SK-N-SH treated with all-trans-retinoic acid at 6 μM for 48 hours (cell line): Measurements from ENCODE around the gene ASTN2.

Source experiments
- ATAC-seq: fragments of 200-7000 bp; cut with Tn5 transposase; 3 replicates; pipeline ENCODE4 v1.9.1; 2020; ENCODE audit warnings: mild to moderate bottlenecking, moderate library complexity
- ARNTL ChIP-seq: fragments of 450-650 bp; formaldehyde crosslinking; IDR thresholded peaks from 2 replicates; pipeline ENCODE4 v1.5.0; 2020; ENCODE audit warnings: low read depth, mild to moderate bottlenecking, moderate library complexity, borderline replicate concordance
- BACH2 ChIP-seq: fragments of 250-450 bp; sonication (Bioruptor Pico); IDR thresholded peaks from 2 replicates; pipeline ENCODE4 v1.9.0; 2021; ENCODE audit warnings: mild to moderate bottlenecking, borderline replicate concordance
- CSRNP3 ChIP-seq: fragments of 250-450 bp; sonication (Bioruptor Pico); IDR thresholded peaks from 2 replicates; pipeline ENCODE4 v1.5.1; 2021; ENCODE audit warnings: mild to moderate bottlenecking, moderate library complexity
- ESRRG ChIP-seq: fragments of 250-450 bp; sonication (Bioruptor Pico); IDR thresholded peaks from 2 replicates; pipeline ENCODE4 v1.6.1; 2021; ENCODE audit warnings: mild to moderate bottlenecking
- GLIS3 ChIP-seq: fragments of 250-450 bp; sonication (Bioruptor Pico); IDR thresholded peaks from 2 replicates; pipeline ENCODE4 v1.5.0; 2020; ENCODE audit warnings: mild to moderate bottlenecking, moderate library complexity
- ISL1 ChIP-seq: fragments of 250-450 bp; sonication (Bioruptor Pico); IDR thresholded peaks from 2 replicates; pipeline ENCODE4 v2.1.2; 2022; ENCODE audit warnings: mild to moderate bottlenecking, moderate library complexity
- OSR1 ChIP-seq: fragments of 250-450 bp; sonication (Bioruptor Pico); IDR thresholded peaks from 2 replicates; pipeline ENCODE4 v1.8.0; 2022; ENCODE audit warnings: moderate library complexity, mild to moderate bottlenecking, inconsistent platforms
- POU6F1 ChIP-seq: fragments of 250-450 bp; sonication (Bioruptor Pico); IDR thresholded peaks from 2 replicates; pipeline ENCODE4 v1.8.0; 2021; ENCODE audit warnings: low read depth, mild to moderate bottlenecking, moderate library complexity, borderline replicate concordance
- PPARA ChIP-seq: fragments of 250-450 bp; sonication (Bioruptor Pico); IDR thresholded peaks from 2 replicates; pipeline ENCODE4 v1.5.0; 2020; ENCODE audit warnings: mild to moderate bottlenecking, borderline replicate concordance
- RARB ChIP-seq: fragments of 250-450 bp; sonication (Bioruptor Pico); IDR thresholded peaks from 2 replicates; pipeline ENCODE4 v1.8.0; 2021; ENCODE audit warnings: mild to moderate bottlenecking, moderate library complexity
- SNAI2 ChIP-seq: fragments of 250-450 bp; sonication (Bioruptor Pico); IDR thresholded peaks from 2 replicates; pipeline ENCODE4 v1.5.0; 2020; ENCODE audit warnings: mild to moderate bottlenecking, moderate library complexity
- TCF4 ChIP-seq: fragments of 250-450 bp; sonication (Bioruptor Pico); IDR thresholded peaks from 2 replicates; pipeline ENCODE4 v1.8.0; 2021; ENCODE audit warnings: mild to moderate bottlenecking, moderate library complexity, borderline replicate concordance
- TOX ChIP-seq: fragments of 250-450 bp; sonication (Bioruptor Pico); IDR thresholded peaks from 2 replicates; pipeline ENCODE4 v1.8.0; 2021; ENCODE audit warnings: mild to moderate bottlenecking, moderate library complexity, borderline replicate concordance
- ZC3H10 ChIP-seq: fragments of 250-450 bp; sonication (Bioruptor Pico); IDR thresholded peaks from 2 replicates; pipeline ENCODE4 v1.5.1; 2021; ENCODE audit warnings: mild to moderate bottlenecking, moderate library complexity
- ZFP3 ChIP-seq: fragments of 250-450 bp; sonication (Bioruptor Pico); IDR thresholded peaks from 2 replicates; pipeline ENCODE4 v1.5.0; 2020; ENCODE audit warnings: mild to moderate bottlenecking, moderate library complexity
- ZNF565 ChIP-seq: fragments of 450-650 bp; formaldehyde crosslinking; conservative IDR thresholded peaks from 2 replicates; pipeline ENCODE4 v1.5.0; 2020; ENCODE audit warnings: low read depth, mild to moderate bottlenecking, moderate library complexity
- ZNF70 ChIP-seq: fragments of 450-650 bp; formaldehyde crosslinking; IDR thresholded peaks from 2 replicates; pipeline ENCODE4 v1.5.0; 2020; ENCODE audit warnings: mild to moderate bottlenecking, moderate library complexity
- ZNF8 ChIP-seq: fragments of 450-650 bp; formaldehyde crosslinking; IDR thresholded peaks from 2 replicates; pipeline ENCODE4 v1.5.0; 2020; ENCODE audit warnings: mild to moderate bottlenecking, moderate library complexity
- TF ChIP-seq, protein P1 (sequence below): fragments of 250-450 bp; sonication (Bioruptor Pico); IDR thresholded peaks from 2 replicates; pipeline ENCODE4 v1.8.0; 2020; ENCODE audit warnings: mild to moderate bottlenecking, moderate library complexity, borderline replicate concordance
- TF ChIP-seq, protein P2 (sequence below): fragments of 250-450 bp; sonication (Bioruptor Pico); IDR thresholded peaks from 2 replicates; pipeline ENCODE4 v1.5.0; 2020; ENCODE audit warnings: mild to moderate bottlenecking, moderate library complexity
- TF ChIP-seq, protein P3 (sequence below): fragments of 250-450 bp; sonication (Bioruptor Pico); IDR thresholded peaks from 2 replicates; pipeline ENCODE4 v1.5.1; 2020; ENCODE audit warnings: low read depth, mild to moderate bottlenecking, moderate library complexity

ASTN2 gene

DNA sequence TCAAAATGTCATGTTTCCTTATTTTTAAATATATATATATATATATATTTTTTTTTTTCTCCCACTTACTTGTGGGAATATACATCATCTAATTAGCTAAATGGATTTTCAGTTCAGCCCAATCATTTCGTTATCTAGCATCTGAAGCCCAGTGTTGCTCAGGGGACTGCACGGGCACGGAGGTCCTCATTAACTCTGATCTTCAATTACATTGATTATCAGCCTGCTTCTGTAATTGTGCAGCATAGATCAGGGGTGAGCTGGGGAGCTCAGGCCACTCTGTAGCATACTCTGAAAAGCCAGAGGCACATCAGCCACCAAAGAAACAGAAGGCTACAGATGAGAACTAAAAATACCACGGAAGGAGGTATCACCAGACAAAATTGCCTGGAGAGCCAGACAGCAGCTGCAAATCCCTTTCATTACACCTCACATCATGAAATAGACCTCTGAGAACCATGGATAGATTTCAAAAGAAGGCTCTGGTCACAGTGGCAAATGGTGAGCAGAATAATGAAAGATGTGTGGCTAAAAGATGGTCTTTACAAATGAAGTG, 401.3 kb downstream of the ASTN2 start:
- no peak for ATAC-seq
- TF ChIP-seq ESRRG (CRISPR knock-in tag), result no peak
- no peak for TF ChIP-seq ZNF565 (CRISPR knock-in tag)
- no peak for TF ChIP-seq GLIS3 (CRISPR knock-in tag)
- no peak for TF ChIP-seq ZNF70 (CRISPR knock-in tag)
- no peak for TF ChIP-seq ZC3H10
- TF ChIP-seq, protein P1, sequence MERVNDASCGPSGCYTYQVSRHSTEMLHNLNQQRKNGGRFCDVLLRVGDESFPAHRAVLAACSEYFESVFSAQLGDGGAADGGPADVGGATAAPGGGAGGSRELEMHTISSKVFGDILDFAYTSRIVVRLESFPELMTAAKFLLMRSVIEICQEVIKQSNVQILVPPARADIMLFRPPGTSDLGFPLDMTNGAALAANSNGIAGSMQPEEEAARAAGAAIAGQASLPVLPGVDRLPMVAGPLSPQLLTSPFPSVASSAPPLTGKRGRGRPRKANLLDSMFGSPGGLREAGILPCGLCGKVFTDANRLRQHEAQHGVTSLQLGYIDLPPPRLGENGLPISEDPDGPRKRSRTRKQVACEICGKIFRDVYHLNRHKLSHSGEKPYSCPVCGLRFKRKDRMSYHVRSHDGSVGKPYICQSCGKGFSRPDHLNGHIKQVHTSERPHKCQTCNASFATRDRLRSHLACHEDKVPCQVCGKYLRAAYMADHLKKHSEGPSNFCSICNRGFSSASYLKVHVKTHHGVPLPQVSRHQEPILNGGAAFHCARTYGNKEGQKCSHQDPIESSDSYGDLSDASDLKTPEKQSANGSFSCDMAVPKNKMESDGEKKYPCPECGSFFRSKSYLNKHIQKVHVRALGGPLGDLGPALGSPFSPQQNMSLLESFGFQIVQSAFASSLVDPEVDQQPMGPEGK (CRISPR knock-in tag), result no peak
- TF ChIP-seq ARNTL (CRISPR knock-in tag), result no peak
- no peak for TF ChIP-seq CSRNP3 (CRISPR knock-in tag)
- no peak for TF ChIP-seq ZFP3 (CRISPR knock-in tag)
- no peak for TF ChIP-seq TOX (CRISPR knock-in tag)
- TF ChIP-seq TCF4, result no peak
- TF ChIP-seq RARB, result no peak
- TF ChIP-seq PPARA (CRISPR knock-in tag), result no peak
- TF ChIP-seq, protein P2, sequence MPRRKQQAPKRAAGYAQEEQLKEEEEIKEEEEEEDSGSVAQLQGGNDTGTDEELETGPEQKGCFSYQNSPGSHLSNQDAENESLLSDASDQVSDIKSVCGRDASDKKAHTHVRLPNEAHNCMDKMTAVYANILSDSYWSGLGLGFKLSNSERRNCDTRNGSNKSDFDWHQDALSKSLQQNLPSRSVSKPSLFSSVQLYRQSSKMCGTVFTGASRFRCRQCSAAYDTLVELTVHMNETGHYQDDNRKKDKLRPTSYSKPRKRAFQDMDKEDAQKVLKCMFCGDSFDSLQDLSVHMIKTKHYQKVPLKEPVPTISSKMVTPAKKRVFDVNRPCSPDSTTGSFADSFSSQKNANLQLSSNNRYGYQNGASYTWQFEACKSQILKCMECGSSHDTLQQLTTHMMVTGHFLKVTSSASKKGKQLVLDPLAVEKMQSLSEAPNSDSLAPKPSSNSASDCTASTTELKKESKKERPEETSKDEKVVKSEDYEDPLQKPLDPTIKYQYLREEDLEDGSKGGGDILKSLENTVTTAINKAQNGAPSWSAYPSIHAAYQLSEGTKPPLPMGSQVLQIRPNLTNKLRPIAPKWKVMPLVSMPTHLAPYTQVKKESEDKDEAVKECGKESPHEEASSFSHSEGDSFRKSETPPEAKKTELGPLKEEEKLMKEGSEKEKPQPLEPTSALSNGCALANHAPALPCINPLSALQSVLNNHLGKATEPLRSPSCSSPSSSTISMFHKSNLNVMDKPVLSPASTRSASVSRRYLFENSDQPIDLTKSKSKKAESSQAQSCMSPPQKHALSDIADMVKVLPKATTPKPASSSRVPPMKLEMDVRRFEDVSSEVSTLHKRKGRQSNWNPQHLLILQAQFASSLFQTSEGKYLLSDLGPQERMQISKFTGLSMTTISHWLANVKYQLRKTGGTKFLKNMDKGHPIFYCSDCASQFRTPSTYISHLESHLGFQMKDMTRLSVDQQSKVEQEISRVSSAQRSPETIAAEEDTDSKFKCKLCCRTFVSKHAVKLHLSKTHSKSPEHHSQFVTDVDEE (CRISPR knock-in tag), result no peak
- TF ChIP-seq SNAI2 (CRISPR knock-in tag), result no peak
- TF ChIP-seq ISL1 (CRISPR knock-in tag), result no peak
- no peak for TF ChIP-seq OSR1 (CRISPR knock-in tag)
- TF ChIP-seq POU6F1 (CRISPR knock-in tag), result no peak
- TF ChIP-seq, protein P3, sequence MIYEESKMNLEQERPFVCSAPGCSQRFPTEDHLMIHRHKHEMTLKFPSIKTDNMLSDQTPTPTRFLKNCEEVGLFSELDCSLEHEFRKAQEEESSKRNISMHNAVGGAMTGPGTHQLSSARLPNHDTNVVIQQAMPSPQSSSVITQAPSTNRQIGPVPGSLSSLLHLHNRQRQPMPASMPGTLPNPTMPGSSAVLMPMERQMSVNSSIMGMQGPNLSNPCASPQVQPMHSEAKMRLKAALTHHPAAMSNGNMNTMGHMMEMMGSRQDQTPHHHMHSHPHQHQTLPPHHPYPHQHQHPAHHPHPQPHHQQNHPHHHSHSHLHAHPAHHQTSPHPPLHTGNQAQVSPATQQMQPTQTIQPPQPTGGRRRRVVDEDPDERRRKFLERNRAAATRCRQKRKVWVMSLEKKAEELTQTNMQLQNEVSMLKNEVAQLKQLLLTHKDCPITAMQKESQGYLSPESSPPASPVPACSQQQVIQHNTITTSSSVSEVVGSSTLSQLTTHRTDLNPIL (CRISPR knock-in tag), result no peak
- no peak for TF ChIP-seq ZNF8 (CRISPR knock-in tag)

- no peak for TF ChIP-seq BACH2 (CRISPR knock-in tag)
- no peak for TF ChIP-seq OSR1 (CRISPR knock-in tag)
- no peak for TF ChIP-seq RARB
- TF ChIP-seq PPARA (CRISPR knock-in tag), result no peak
- TF ChIP-seq, protein P2 (CRISPR knock-in tag), result no peak
- TF ChIP-seq GLIS3 (CRISPR knock-in tag), result no peak
- ATAC-seq, result no peak
These were observed 404.8 kb downstream of the ASTN2 start for GRCh38 chr9:117010061-117010460.
